ENCODE results near the gene LIPC.

DNA sequence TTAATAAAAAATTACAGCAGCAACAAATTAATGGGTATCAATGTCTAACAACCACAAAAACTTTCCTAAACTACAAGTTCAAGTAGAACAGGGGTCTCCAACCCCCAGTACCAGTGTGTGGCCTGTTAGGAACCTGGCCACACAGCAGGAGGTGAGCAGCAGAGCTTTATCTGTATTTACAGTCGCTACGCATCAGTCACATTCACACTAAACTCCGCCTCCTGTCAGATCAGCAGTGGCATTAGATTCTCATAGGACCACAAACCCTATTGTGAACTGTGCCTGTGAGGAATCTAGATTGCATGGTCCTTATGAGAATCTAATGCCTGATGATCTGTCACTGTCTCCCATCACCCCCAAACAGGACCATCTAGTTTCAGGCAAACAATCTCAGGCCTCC, 18.5 kb upstream of the LIPC start:
- TF ChIP-seq, protein P1, sequence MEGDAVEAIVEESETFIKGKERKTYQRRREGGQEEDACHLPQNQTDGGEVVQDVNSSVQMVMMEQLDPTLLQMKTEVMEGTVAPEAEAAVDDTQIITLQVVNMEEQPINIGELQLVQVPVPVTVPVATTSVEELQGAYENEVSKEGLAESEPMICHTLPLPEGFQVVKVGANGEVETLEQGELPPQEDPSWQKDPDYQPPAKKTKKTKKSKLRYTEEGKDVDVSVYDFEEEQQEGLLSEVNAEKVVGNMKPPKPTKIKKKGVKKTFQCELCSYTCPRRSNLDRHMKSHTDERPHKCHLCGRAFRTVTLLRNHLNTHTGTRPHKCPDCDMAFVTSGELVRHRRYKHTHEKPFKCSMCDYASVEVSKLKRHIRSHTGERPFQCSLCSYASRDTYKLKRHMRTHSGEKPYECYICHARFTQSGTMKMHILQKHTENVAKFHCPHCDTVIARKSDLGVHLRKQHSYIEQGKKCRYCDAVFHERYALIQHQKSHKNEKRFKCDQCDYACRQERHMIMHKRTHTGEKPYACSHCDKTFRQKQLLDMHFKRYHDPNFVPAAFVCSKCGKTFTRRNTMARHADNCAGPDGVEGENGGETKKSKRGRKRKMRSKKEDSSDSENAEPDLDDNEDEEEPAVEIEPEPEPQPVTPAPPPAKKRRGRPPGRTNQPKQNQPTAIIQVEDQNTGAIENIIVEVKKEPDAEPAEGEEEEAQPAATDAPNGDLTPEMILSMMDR (tag by site-specific recombination; IDR thresholded peaks at IDR 0.05) = no peak
- no peak for TF ChIP-seq ZNF530 (tag by site-specific recombination; IDR thresholded peaks at IDR 0.05; ENCODE audit: low read depth)
- TF ChIP-seq ZNF785 (tag by site-specific recombination; IDR thresholded peaks at IDR 0.05) = no peak
- no peak for TF ChIP-seq ZNF629 (tag by site-specific recombination; IDR thresholded peaks at IDR 0.05)
- TF ChIP-seq ZNF140 (tag by site-specific recombination; IDR thresholded peaks at IDR 0.05) = no peak
- no peak for TF ChIP-seq ZNF76 (tag by site-specific recombination; IDR thresholded peaks at IDR 0.05; ENCODE audit: borderline replicate concordance, low read depth)
- TF ChIP-seq, protein P2, sequence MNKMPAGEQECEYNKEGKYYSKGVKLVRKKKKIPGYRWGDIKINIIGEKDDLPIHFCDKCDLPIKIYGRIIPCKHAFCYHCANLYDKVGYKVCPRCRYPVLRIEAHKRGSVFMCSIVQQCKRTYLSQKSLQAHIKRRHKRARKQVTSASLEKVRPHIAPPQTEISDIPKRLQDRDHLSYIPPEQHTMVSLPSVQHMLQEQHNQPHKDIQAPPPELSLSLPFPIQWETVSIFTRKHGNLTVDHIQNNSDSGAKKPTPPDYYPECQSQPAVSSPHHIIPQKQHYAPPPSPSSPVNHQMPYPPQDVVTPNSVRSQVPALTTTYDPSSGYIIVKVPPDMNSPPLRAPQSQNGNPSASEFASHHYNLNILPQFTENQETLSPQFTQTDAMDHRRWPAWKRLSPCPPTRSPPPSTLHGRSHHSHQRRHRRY (tag by site-specific recombination; IDR thresholded peaks at IDR 0.05) = no peak
- TF ChIP-seq ZNF391 (tag by site-specific recombination; IDR thresholded peaks at IDR 0.05; ENCODE audit: borderline replicate concordance, low read depth) = no peak
- TF ChIP-seq, protein P3, sequence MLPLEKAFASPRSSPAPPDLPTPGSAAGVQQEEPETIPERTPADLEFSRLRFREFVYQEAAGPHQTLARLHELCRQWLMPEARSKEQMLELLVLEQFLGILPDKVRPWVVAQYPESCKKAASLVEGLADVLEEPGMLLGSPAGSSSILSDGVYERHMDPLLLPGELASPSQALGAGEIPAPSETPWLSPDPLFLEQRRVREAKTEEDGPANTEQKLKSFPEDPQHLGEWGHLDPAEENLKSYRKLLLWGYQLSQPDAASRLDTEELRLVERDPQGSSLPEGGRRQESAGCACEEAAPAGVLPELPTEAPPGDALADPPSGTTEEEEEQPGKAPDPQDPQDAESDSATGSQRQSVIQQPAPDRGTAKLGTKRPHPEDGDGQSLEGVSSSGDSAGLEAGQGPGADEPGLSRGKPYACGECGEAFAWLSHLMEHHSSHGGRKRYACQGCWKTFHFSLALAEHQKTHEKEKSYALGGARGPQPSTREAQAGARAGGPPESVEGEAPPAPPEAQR (tag by site-specific recombination; IDR thresholded peaks at IDR 0.05) = no peak
- no peak for TF ChIP-seq YY1 (tag by site-specific recombination; IDR thresholded peaks at IDR 0.05)
- TF ChIP-seq TCF7L2 (IDR thresholded peaks at IDR 0.05; ENCODE audit: borderline replicate concordance, low read depth, low read length) = no peak
- TF ChIP-seq ZBTB20 (tag by site-specific recombination; IDR thresholded peaks at IDR 0.05) = no peak
- no peak for TF ChIP-seq ZNF747 (tag by site-specific recombination; IDR thresholded peaks at IDR 0.05)
- no peak for TF ChIP-seq ZNF660 (tag by site-specific recombination; IDR thresholded peaks at IDR 0.05)

All from HEK293 (cell line).